Activated naive CD8-positive, alpha-beta T cell treated with anti-CD3 and anti-CD28 coated beads, Interleukin-2, amount 50 U/mL, for 16 hours (primary cell): Measurements from ENCODE around the gene SLC12A4.
"Not testable (repeated sequence)": the region's sequence is repeated elsewhere in the genome, so short reads cannot be mapped to it uniquely, and the experiment has no call there.

ENCODE experiments used
- DNase-seq: peaks from one replicate; pipeline ENCODE4 v3.0.0-alpha.2; 2020; ENCODE audit warnings: low read depth, low spot score

The SLC12A4 gene

DNA sequence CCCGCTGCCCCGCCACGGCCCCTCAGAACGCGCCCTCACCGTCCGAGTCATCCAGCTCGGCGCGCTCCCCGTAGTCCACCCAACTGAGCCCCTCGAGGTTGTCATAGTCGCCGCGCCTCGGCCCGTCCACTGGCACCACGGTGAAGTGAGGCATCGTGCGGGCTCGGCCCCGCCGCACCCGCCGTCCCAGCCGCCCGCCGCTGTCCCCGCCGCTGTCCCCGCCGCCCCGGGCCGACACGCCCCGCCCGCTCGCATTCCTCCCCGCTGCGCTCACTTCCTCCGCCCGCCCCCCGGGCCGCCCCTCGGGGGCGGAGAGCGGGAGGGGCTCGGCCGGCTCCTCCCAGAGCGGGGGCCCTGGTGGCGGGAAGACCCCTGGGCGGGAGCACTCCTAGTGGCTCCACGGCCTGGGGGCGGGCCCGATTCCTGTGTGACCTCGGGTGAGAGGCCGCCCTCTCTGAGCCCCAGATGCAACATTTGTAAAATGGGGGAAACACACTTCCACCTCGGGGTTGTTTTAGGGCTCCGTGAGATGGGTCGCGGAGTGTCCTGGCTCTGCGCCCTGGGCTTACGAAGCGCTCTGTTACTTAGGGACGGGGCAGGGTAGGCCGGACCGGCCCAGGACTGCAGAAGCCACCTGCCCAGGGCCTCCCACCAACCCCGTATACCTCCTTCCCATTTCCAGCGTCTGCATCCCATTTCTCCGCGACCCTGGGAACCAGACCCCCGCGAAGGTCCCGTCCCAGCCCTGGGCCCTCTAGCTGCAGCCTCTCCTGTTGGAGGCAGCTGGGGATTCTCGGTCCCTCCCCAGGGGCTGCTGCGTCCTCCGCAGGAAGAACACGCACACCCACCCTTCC is at the start of gene SLC12A4:
SLC12A4 (minus strand) TSS at position 238 of the 854 bp plus-strand sequence; CDS start at position 154, 84 bp downstream.
- peak; percentile 78 for DNase-seq

DNA sequence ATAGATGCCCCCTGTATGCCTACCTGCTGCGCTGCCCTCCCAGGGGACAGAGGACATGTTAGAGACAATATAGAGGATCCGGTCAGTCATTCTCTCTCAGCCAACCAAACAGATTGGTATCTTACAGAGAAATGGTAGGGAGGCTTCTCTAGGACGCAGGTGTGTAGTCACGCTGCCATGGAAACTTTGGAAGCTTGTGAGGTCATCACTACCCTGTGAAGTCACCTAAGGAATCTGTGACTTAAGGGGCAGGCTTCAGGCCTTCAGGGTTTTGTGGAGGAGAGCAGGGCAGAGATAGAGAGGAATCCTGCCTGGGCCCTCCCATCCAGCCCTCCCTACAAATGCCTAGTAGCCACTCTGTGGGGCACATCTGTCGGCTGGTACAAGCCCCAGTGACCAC is 47.2 kb upstream of the SLC12A4 start, which contains the start of gene DPEP2NB:
DPEP2NB (minus strand) TSS at position 231 of the 400 bp plus-strand sequence; CDS start at position 90, 141 bp downstream.
- no peak for DNase-seq

DNA sequence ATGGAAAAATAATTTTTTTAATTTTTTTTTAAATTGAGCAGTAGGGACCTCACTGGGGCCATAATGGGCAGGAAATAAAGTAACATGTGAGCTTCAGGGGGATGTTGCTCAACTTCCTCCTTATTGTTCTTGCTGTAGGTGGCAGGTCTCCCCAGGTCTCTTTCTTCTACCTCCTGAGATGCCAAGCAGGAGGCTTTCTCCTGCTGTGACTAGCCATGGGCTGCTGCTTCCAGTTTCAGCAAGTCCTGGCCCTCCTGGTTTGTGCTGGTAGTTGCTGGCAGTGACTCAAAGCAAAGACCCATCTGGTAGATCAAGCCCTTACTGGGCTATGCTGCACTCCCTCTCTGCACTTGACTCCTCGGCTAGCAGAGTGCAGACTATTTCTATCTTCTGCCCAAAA is 45.0 kb upstream of the SLC12A4 start:
- DNase-seq, result no peak

DNA sequence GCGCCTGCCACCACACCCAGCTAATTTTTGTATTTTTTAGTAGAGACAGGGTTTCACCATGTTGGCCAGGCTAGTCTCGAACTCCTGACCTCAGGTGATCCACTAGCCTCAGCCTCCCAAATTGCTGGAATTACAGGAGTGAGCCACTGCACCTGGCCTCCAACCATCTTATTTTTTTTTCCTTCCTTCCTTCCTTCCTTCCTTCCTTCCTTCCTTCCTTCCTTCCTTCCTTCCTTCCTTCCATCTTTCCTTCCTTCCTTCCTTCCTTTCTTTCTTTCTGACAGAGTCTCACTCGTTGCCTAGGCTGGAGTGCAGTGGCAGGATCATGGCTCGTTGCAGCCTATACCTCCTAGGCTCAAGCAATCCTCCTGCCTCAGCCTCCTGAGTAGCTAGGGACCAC is 41.4 kb upstream of the SLC12A4 start:
- DNase-seq, result not testable (repeated sequence)

DNA sequence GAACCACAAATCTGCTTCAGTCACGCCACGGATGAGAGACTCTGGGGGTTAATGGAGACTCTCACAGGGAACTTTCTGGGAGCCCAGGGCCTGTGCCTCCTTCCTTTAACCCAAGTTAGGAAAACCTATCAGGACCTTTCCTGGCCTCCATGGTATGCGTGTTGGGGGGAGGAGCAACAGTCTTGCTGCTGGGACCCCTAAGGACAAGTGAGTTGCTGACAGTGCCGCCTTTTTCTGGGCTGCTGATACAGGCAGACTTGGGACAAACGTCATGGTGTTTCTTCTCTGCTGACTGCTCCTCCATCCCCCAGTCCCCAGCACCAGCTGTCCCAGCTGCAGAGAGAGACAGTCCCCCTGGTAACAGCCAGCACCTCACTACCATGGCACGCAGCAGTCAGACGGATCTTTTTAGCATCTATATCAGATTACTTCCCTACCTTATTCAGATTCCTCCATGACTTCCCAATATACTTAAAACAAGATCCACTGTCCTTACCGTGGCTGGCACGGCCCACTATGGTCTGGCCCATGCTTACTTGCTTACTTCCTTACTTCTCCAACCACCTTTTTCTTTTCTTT is 40.8 kb upstream of the SLC12A4 start:
- DNase-seq, result no peak

DNA sequence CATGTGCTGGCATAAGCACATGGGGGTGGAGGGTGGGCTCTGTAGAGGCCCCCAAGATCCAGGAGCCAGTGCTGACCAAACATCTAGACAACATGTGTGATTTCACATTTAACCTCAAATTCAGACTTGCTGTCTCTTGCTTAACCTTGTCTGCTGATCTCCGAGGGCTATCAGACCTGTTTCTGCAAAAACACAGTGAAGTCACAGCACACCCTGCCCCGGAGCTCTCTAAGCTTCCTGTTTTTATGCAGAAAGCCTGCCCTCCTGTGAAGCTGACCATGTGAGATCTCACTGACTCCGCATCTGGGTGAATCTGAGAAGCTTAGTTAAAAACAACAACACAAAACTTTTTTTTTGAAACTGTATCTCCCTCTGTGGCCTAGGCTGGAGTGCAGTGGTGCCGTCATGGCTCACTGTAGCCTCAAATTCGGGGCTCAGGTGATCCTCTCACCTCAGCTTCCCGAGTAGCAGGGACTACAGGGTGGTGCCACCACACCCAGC is 37.4 kb upstream of the SLC12A4 start:
- no peak for DNase-seq

DNA sequence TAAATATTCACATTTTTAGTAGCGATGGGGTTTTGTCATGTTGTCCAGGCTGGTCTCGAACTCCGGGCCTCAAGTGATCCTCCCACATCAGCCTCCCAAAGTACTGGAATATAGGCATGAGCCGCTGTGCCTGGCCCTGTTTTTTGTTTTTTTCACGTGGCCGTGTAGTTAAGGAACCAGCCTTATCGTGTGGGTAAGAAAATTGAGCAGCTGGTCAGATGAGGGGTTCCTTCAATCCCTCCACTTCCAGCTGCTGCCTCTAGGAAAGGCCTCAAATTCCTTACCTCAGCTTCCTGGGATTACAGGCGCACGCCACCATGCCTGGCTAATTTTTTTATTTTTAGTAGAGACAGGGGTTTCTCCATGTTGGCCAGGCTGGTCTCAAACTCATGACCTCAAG is 36.8 kb upstream of the SLC12A4 start:
- no peak for DNase-seq

DNA sequence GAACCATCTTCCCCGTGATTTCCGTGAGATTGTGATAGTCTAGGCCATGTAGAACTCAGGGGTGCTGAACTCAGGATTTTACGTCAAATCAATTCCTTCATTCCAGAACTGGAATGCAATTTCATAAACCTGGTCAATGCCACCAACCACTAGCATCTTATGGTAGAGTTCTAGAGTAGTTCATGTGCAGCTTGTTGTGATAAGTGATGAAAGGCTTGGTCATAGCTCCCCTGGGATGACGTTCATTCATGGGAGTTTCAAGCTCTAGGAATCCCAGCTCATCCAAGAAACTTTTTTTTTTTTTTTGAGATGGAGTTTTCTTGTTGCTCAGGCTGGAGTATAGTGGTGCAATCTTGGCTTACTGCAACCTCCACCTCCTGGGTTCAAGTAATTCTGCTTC is 34.6 kb upstream of the SLC12A4 start:
- DNase-seq, result no peak

DNA sequence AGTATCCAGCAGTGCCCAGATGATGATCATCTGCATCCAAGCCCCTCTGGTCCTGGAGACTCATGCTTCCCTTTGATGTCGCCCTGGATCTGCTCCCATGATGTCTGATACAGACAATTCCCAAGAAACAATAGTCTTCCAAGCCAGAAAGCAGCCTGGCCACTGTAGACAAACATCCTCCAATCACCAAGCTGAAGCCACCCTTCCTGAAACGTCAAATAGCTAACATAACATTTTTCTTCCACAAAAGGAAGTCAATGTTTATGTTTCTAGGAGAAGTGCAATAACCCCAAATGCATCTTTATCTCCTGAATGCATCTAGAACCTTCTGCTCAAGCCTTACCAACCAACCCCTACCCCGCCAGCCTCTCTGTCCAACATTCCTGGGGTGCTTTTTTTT is 32.0 kb upstream of the SLC12A4 start:
- DNase-seq, result no peak

DNA sequence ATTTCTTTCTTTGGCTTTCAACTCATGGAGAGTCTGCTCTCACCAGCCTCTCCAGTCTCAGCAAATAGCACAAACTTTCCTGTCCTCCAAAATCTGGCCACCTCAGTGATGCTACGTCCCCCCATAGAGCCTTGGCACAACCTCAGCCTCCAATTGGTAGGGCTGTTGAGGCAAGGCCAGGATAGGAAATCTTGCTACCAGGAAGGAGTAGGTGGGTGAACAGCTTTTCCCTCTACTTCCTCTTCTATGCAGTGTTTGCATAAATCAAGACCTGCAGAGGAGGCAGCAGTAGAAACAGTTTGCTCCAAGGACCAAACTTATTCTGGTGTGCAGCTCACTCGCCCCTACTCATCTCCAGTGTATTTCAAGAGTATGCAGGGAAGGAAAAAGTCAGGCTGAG is 31.5 kb upstream of the SLC12A4 start:
- DNase-seq, result no peak

DNA sequence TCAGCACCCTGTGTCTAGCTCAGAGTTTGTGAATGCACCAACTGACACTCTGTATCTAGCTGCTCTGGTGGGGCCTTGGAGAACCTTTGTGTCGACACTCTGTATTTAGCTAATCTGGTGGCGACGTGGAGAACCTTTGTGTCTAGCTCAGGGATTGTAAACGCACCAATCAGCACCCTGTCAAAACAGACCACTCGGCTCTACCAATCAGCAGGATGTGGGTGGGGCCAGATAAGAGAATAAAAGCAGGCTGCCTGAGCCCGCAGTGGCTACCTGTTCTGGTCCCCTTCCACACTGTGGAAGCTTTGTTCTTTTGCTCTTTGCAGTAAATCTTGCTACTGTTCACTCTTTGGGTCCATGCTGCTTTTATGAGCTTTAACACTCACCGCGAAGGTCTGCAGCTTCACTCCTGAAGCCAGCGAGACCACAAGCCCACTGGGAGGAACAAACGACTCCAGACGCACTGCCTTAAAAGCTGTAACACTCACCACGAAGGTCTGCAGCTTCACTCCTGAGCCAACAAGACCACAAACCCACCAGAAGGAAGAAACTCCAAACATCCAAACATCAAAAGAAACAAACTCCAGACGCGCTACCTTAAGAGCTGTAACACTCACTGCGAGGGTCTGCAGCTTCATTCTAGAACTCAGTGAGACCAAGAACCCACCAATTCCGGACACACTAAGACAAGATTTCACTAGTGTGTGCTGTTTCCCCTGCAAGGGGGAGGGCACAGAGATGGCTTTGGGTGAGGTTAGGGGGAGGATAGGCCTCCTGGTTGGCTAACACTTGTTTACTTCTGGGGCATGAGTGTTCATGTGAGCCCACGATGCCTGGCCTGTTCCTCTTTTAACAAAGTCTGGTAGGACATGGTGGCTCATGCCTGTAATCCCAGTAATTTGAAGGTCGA is 30.6 kb upstream of the SLC12A4 start, which contains the start of gene DPEP2:
DPEP2 (minus strand) TSS at position 706 of the 910 bp plus-strand sequence. CDS start 6,272 bp downstream, outside the sequence.
- DNase-seq, result not testable (repeated sequence)

DNA sequence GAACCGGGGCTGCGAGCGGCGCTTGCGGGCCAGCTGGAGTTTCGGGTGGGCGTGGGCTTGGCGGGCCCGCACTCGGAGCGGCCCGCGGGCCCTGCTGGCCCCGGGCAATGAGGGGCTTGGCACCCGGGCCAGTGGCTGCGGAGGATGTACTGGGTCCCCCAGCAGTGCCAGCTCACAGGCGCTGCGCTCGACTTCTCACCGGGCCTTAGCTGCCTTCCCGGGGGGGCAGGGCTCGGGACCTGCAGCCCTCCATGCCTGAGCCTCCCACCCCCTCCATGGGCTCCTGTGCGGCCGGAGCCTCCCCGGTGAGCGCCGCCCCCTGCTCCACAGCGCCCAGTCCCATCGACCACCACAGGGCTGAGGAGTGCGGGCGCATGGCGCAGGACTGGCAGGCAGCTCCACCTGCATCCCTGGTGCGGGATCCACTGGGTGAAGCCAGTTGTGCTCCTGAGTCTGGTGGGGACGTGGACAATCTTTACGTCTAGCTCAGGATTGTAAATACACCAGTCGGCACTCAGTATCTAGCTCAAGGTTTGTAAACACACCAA is 29.9 kb upstream of the SLC12A4 start:
- DNase-seq, result not testable (repeated sequence)

DNA sequence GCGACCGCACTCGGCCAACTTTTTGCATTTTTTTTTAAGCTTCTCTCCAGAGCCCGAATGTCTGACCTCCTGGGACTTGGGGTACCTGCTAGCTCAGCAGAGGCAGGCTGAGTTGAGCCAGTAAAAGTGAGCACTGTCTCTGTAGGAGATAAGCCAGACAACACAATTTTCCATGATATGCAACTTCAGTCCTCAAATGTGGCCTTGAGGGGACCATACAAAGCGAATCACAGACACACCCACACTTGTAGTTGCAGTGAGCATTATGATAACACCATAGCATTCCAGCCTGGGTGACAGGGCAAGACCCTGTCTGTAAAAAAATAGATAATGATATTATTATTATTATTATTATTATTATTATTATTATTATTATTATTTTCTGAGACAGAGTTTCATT is 28.2 kb upstream of the SLC12A4 start:
- no peak for DNase-seq

DNA sequence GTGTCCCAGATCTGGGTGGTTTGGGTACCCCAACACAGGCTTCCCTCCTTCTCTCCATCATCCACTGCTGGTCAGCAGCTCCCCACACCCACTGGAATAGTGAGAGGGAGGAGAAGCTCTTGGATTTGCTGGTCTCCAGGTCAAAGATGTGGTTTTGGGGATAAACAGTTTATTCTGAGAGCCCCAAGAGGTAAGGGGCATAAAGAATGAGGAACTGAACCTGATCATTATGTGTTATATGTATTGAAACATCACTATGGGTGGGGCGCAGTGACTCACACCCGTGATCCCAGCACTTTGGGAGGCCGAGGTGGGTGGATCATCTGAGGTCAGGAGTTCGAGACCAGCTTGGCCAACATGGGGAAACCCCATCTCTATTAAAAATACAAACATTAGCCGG is 27.0 kb upstream of the SLC12A4 start:
- no peak for DNase-seq

DNA sequence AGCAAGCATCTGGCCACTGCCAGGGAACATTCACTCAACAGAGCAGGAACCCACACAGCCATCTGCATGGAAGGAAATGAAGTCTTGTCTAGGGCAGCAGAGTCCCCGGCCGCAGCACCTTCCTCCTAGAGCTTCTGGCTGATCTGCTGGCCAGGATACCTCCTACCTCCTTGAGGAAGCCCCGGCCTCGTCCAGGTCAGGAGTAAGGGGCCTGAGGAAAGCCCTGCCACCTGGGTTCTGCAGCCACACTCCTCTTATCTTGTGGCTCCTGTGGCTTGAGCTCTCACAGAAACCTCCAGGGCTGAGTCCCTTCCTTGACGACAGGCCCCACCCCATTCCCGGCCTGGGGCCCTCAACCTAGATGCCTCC is 25.6 kb upstream of the SLC12A4 start:
- not testable (repeated sequence) for DNase-seq

DNA sequence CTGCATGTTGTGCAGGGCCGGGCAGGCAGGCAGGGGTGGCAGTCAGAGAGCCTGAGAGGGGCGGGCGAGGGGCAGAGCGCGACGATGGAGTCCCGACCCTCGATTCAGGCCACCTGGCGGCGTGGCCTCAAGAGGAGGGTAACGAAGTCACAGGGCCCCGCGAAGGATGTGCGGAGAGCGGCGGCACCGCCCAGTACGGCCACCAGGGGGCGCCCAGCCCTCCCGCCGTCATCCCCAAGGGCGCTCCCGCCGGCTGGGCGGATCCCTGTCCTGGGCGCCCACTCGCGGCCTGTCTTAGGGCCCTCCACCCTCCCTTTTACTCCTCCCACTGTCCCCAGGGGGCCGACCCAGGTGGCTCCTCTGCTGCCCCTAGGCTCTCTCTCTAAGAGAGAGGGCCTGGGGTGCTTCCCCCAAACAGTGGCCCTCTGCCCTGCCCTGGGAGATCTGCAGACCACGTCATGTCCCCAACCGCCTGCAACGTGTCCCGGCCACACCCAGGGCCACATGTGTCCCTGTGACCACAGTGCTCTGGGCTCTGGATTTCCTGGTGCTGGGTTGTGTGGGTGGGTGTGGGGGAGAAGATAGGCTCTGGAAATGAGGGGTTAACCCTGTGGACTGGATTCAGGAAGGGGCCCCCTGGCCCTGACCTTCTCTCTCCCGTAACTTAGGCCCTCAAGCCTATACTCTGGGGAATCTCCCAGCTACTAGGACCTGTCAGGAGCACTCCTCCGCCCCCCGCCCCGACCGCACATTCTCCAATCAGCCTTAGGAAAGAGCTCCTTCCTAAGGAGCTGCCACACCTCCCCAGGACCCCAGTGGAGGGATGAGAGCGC is 25.0 kb upstream of the SLC12A4 start:
- DNase-seq, result peak; percentile 62

DNA sequence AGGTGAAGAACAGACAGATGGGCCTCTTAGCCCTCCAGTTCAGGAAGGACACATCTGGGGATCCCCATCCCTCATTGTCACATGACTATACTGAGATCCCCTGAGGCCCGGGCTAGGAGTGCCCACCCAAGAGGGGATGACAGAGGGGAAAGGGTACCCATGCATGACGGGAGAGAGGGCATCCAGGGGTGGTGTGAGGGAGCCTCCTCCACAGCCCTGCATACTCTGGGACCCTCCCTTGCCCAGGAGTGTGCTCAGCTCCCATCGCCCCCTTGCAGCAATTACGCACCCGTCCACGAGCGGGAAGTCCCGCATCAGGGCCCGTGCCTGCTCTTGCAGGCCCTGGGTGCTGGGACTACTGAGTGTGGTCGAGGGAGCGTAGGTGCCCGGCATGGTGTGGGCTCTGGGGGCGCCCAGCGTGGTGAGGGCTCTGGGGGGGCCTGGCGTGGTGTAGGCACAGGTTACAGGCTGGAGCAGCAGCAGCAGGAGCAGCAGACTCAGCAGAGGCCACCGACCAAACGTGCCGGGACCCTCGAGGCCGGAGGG is 24.3 kb upstream of the SLC12A4 start:
- no peak for DNase-seq

DNA sequence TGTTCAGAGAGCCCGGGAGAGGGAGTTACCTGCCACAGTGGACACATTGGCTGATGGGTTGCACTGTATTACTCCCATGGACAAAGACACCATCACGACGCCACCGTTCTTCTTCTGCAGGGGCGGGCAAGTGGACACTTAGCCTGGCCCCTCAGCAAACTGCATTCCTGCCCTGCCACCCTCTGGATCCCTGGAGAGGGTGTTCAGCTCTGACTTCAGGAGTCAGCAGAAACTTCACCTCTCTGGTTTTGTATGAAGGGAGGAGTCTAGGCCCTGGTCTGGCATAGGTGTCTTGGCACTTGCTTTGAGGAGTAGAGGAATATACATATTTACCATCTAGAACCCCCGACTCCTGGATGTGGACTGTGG is 21.6 kb upstream of the SLC12A4 start:
- DNase-seq, result no peak

DNA sequence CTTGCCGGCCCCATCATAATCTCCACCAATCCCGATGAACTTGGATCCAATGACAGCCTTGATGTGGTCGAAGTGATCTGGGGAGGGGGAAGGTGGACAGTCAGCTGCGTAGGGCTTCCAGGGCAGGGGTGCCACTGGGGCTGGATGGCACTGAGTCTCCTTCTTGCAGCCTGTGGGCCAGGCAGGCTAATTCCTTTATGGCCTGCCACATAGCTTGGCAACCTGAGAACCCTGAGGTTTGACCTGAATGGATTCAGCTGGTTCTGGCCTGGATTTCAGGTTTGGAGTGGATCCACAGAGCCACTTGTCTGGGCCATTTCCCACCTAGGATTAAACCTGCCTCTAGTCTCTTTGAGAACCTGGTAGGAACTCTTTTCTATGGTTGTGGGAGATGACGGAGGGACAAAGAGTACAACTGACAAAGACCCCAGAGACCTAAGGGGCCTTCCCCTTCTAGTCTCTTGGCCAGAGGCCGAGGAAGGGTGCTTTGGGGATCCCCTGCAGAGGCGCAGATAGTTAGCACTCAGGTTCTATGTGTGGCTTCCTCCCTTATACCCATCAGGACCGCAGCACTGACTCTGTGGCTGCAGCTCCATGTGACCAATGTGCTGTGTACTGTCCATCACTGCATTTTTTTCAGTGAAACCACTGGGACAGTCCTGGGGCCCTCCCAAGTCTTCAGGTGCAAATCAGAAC is 21.0 kb upstream of the SLC12A4 start:
- no peak for DNase-seq

DNA sequence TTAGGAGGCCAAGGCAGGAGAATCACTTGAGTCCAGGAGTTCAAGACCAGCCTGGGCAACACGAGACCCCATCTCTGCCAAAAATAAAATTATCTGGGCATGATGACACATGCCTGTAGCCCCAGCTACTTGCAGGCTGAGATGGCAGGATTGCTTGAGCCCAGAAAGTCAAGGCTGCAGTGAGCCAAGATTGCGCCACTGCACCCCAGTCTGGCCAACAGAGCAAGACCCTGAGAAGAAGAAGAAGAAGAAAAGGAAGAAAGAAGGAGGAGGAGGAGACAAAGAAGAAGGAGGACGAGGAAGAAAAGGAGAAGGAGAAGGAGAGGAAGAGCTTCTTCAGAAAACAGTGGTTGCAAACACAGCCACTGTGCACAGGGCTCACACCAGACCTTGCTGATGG is 20.2 kb upstream of the SLC12A4 start:
- no peak for DNase-seq
